ENCODE measurements around the gene ADGRA1.

Gene ADGRA1

DNA sequence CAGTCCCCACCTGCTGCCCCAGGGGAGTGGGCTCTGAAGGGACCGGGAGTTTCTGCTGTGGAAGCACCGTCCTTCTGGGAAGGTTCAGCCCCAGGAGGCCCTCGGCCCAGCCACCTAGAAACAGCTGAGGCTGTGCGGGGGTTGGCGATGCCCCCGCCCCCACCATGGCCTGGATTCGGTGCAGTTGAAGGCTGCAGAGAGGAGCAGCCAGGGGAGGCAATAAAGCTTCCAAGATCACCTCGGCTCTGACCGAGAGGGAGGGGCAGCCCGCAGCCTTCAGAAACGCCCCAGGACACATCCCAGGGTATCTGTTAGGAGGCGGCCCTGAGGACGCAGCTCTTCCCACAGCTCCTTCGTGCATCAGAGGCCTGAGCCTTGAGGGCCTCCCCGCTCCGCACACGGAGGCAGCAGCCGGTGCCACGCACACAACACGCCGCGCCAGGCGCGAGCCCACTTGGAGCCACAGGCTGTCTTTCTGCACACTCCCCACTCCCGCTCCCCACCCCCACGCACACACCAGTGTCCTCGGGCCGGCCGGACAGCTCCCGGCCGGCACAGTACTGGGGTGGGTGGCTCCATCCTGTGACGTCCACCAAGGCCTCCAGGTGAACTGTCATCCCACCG, 73.9 kb downstream of the ADGRA1 start:
- H3K27ac ChIP-seq, result no peak overlapping the region
- peak in 1 of 2 donors; percentile 60 for DNase-seq
- peaks cover 0 to 85% of the 10 kb centered on the region in 2 donors for H3K27me3 ChIP-seq
- intact Hi-C loops (cut with DNase I; ENCODE audit: low total_unique reads), result no loop called here
- peaks cover 0 to 25% (median 18%) of the 10 kb centered on the region in 4 donors for H3K4me1 ChIP-seq
- H3K9me3 ChIP-seq, result no peaks in the 10 kb centered on the region
- no peak for TF ChIP-seq CTCF (IDR thresholded peaks at IDR 0.05)
- no peaks in the 10 kb centered on the region for H3K36me3 ChIP-seq
- H3K4me3 ChIP-seq, result no peak overlapping the region

DNA sequence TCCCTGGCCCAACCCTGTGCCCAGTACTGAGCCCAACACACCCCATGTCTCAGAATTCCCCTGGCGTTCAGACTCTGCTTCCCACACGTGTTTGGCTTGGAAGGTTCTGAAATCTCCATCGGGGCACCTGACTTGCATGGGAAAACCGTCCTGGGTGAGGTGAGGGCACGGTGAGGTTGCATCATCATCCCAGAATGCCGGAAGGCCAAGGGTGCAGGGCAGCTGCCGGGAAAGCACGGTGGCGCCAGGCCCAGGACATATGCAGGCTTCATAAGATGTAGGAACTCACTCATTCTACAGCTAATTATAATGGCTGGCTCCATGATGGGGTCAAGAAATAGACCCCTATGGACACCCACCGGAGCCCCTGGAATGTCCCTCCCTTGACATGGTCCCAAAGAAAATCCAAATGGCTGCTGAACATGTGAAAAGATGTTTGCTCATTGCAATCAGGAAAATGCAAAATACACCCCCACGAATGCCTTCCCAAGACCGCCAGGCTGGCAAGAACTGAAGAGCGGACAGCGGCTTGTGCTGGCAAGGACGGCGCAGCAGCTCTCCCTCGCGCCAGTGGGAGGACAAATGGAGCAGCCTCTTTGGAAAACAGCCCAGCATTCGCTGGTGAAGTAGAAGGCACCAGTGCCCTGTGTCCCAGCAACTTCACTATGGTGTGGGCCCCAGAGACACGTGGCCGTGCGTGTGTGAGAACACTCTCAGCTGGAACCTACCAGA, 74.6 kb downstream of the ADGRA1 start:
- H3K4me3 ChIP-seq, result no peak overlapping the region
- peaks cover 0 to 25% (median 18%) of the 10 kb centered on the region in 4 donors for H3K4me1 ChIP-seq
- intact Hi-C loops (cut with DNase I; ENCODE audit: low total_unique reads), result no loop called here
- H3K9me3 ChIP-seq, result no peaks in the 10 kb centered on the region
- H3K27ac ChIP-seq, result no peak overlapping the region
- no peak for TF ChIP-seq CTCF (IDR thresholded peaks at IDR 0.05)
- H3K36me3 ChIP-seq, result no peaks in the 10 kb centered on the region
- DNase-seq, result no peak
- H3K27me3 ChIP-seq, result peaks cover 0 to 93% of the 10 kb centered on the region in 2 donors

DNA sequence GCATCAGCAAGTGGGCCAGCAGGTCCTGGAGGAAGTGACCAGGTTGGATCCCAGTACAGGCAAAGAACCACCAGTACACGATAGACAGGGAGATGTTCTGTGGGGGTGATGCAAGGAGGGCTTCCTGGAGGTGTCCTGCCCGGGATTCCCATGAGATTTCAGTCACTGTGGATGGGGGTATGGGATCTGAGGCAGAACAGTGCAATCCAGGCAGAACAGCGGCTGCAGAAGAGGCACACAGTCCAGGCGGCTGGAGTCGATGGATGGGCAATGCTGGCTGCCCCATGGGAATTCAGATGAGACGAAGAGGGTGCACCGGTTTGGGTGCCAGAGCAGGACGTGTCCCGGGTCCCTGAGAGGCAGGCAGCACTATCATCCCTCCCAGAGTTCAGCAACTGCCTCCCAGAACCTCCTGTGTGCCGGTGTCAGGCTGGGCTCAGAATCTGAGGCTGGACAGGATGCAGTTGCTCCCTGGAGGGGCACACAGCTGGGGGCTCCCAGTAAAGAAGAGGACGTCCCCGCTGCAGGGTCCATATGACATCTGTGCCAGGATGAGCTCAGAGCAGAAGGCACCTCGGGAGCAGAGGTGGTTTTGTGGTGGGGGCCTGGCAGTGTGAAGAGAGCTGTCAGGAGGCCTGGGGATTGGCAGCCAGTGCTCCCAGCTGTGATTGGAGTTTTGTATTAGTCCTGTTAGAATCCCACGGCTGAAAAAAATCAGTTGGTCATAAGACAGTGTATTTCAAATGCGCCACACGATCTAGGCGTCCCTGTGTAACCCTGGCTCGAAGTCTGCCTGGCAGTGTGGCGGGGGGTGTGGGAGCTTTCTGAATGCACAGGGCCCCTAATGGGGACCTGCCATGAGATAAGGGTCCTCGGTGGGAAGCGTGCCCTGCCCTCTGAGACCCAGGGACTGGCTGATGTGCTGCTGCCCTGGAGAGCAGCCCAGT, 75.5 kb downstream of the ADGRA1 start:
- Histone ChIP-seq H3K27ac (no peak overlapping the region), H3K9me3 (no peaks in the 10 kb centered on the region), H3K4me1 (peaks cover 0 to 25% (median 18%) of the 10 kb centered on the region in 4 donors), H3K36me3 (no peaks in the 10 kb centered on the region), H3K4me3 (no peak overlapping the region), H3K27me3 (peaks cover 0 to 95% of the 10 kb centered on the region in 2 donors)
- TF ChIP-seq CTCF (IDR thresholded peaks at IDR 0.05), result no peak
- intact Hi-C loops (cut with DNase I; ENCODE audit: low total_unique reads), result no loop called here
- DNase-seq, result peak in 1 of 2 donors; percentile 58

GRCh38 chr10:133163889-133164815, 76.4 kb downstream of the ADGRA1 start:
- DNase-seq, result peak in 1 of 2 donors; percentile 51
- Histone ChIP-seq H3K36me3 (no peaks in the 10 kb centered on the region), H3K4me1 (peaks cover 0 to 25% (median 18%) of the 10 kb centered on the region in 4 donors), H3K4me3 (no peak overlapping the region), H3K27me3 (peaks cover 0 to 97% of the 10 kb centered on the region in 2 donors), H3K9me3 (no peaks in the 10 kb centered on the region), H3K27ac (no peak overlapping the region)
- TF ChIP-seq CTCF (IDR thresholded peaks at IDR 0.05), result no peak
- intact Hi-C loops (cut with DNase I; ENCODE audit: low total_unique reads), result no loop called here

Measured in tibial artery (tissue), 4 donors.